Endothelial cell of umbilical vein (primary cell): ENCODE results near the gene MAG. TPM values are rescaled to one million over a fixed set of nuclear protein-coding genes. Genes with fewer than 3 reads are reported as not detected.

Source experiments
- BruUV-seq: library from RNA; stranded (reverse); fragments of 400-500 nt; replicated peaks from 2 replicates; lab custom pipeline; 2021; lab: Mats Ljungman, UMichigan
- CTCF ChIA-PET: fragments of 300-600, 350-600 bp; sonication (Branson Sonifier 250); formaldehyde crosslinking; loops from one replicate; lab custom pipeline; 2021; ENCODE audit warnings: antibody characterized with exemption, inconsistent platforms; lab: Charles Lee
- POLR2A ChIA-PET: fragments of 300-600, 350-600 bp; sonication (Branson Sonifier 250); formaldehyde crosslinking; loops from one replicate; lab custom pipeline; 2021; ENCODE audit warnings: antibody characterized with exemption, inconsistent platforms; lab: Charles Lee
- DNase-seq: peaks from one replicate; pipeline ENCODE4 v3.0.0-alpha.2; 2011; ENCODE audit warnings: low read depth, low spot score
- FAIRE-seq: peaks from 2 replicates; lab custom pipeline; 2011; peaks lifted over from hg19 to GRCh38; lab: Jason Lieb, UNC
- H2AFZ ChIP-seq: 2 replicates; pipeline ENCODE4 v1.6.0; 2012; ENCODE audit warnings: low read depth, low read length, control low read depth, inconsistent platforms
- H3K27ac ChIP-seq: 2 replicates; pipeline ENCODE4 v1.5.1; 2011; ENCODE audit warnings: low read depth, mild to moderate bottlenecking, control low read depth, low read length, moderate library complexity; ENCODE audit not compliant: insufficient read depth
- H3K27me3 ChIP-seq, 2 experiments: 2 replicates each; pipeline versions ENCODE4 v1.6.0 to v1.6.1; 2011; ENCODE audit warnings: low read length in 2 of 2, mixed read lengths in 1 of 2; ENCODE audit not compliant: control insufficient read depth in 2 of 2, insufficient read depth in 2 of 2
- H3K36me3 ChIP-seq, 2 experiments: 2 replicates in 1 of 2; 3 replicates in 1 of 2; pipeline ENCODE4 v1.5.1; 2011; ENCODE audit warnings: low read length in 2 of 2, mild to moderate bottlenecking in 1 of 2, moderate library complexity in 1 of 2; ENCODE audit not compliant: control insufficient read depth in 2 of 2, insufficient read depth in 2 of 2; ENCODE audit errors: extremely low read depth in 1 of 2
- H3K4me1 ChIP-seq: 3 replicates; pipeline ENCODE4 v1.5.1; 2011; ENCODE audit warnings: mild to moderate bottlenecking, low read length; ENCODE audit not compliant: control insufficient read depth, insufficient read depth; ENCODE audit errors: extremely low read depth
- H3K4me2 ChIP-seq: 2 replicates; pipeline ENCODE4 v1.6.1; 2011; ENCODE audit warnings: low read length, control low read depth, mixed read lengths; ENCODE audit not compliant: insufficient read depth
- H3K4me3 ChIP-seq, 3 experiments: fragments of 200-600 bp in 1 of 3; sonication (generic), shearing (Covaris generic) in 1 of 3; replicated peaks in 1 of 3; 2 replicates each; pipeline ENCODE4 v1.5.1; 2011 to 2016; ENCODE audit warnings: control low read depth in 3 of 3, low read length in 3 of 3, mild to moderate bottlenecking in 2 of 3, inconsistent platforms in 1 of 3, low read depth in 1 of 3, moderate library complexity in 1 of 3; ENCODE audit not compliant: insufficient read depth in 1 of 3
- H3K79me2 ChIP-seq: 2 replicates; pipeline ENCODE4 v1.6.0; 2012; ENCODE audit warnings: low read length, inconsistent platforms; ENCODE audit not compliant: control insufficient read depth, insufficient read depth
- H3K9ac ChIP-seq: replicated peaks from 2 replicates; pipeline ENCODE3; 2011; ENCODE audit warnings: low read length, control low read depth; ENCODE audit not compliant: insufficient read depth; ENCODE audit errors: extremely low read depth
- H3K9me1 ChIP-seq: replicated peaks from 3 replicates; pipeline ENCODE4 v1.6.0; 2011; ENCODE audit warnings: mild to moderate bottlenecking, low read length; ENCODE audit not compliant: control insufficient read depth, insufficient read depth; ENCODE audit errors: extremely low read depth
- H3K9me3 ChIP-seq: replicated peaks from 2 replicates; pipeline ENCODE4 v1.5.1; 2012; ENCODE audit warnings: low read length, inconsistent platforms; ENCODE audit not compliant: control insufficient read depth, insufficient read depth
- H4K20me1 ChIP-seq: replicated peaks from 2 replicates; pipeline ENCODE3; 2011; ENCODE audit warnings: mild to moderate bottlenecking, low read length; ENCODE audit not compliant: control insufficient read depth, insufficient read depth; ENCODE audit errors: extremely low read depth
- CTCF ChIP-seq, 2 donors: IDR thresholded peaks; 1 replicate in 1 of 2; 2 replicates in 1 of 2; pipeline ENCODE4 v1.5.1; 2011; ENCODE audit warnings: low read length in 2 of 2, mild to moderate bottlenecking in 2 of 2, moderate library complexity in 2 of 2, control low read depth in 1 of 2, inconsistent platforms in 1 of 2, low read depth in 1 of 2; ENCODE audit not compliant: insufficient read depth in 1 of 2; ENCODE audit errors: extremely low read depth in 1 of 2
- EZH2 ChIP-seq: IDR thresholded peaks from 2 replicates; pipeline ENCODE4 v1.6.1; 2012; ENCODE audit warnings: borderline replicate concordance, low read depth, mild to moderate bottlenecking, moderate library complexity, low read length, inconsistent platforms; ENCODE audit not compliant: severe bottlenecking
- FOS ChIP-seq: IDR thresholded peaks from 2 replicates; pipeline ENCODE4 v1.6.1; 2011; ENCODE audit warnings: mild to moderate bottlenecking, low read length, moderate library complexity, borderline replicate concordance; ENCODE audit not compliant: insufficient read depth
- GATA2 ChIP-seq: IDR thresholded peaks from 2 replicates; pipeline ENCODE4 v1.7.0; 2011; ENCODE audit warnings: low read depth, mild to moderate bottlenecking, moderate library complexity, mixed read lengths, low read length; ENCODE audit not compliant: insufficient read length, insufficient read depth
- JUN ChIP-seq: IDR thresholded peaks from 2 replicates; pipeline ENCODE4 v1.6.1; 2011; ENCODE audit warnings: borderline replicate concordance, low read depth; ENCODE audit not compliant: insufficient read length, insufficient read depth
- MAX ChIP-seq: IDR thresholded peaks from 2 replicates; pipeline ENCODE4 v1.6.1; 2011; ENCODE audit not compliant: insufficient read depth, insufficient read length
- MYC ChIP-seq: IDR thresholded peaks from one replicate; pipeline ENCODE4 v1.6.1; 2011; ENCODE audit warnings: mild to moderate bottlenecking, low read depth, low read length
- POLR2A ChIP-seq: IDR thresholded peaks from 2 replicates; pipeline ENCODE4 v1.6.1; 2012; ENCODE audit warnings: low read depth, mild to moderate bottlenecking, control low read depth, low read length
- POLR2AphosphoS5 ChIP-seq: IDR thresholded peaks from 2 replicates; pipeline ENCODE4 v1.6.1; 2012; ENCODE audit warnings: low read depth, mild to moderate bottlenecking, control low read depth, low read length, moderate library complexity; ENCODE audit not compliant: insufficient read depth
- dilution Hi-C: fragments of 300-500 bp; cut with MboI; formaldehyde crosslinking; loops from one replicate; pipeline ENCODE4 v1.15.0; 2019; ENCODE audit warnings: low sequenced_read_pairs; ENCODE audit not compliant: extremely low pct_ligation_motif_present
- intact Hi-C: fragments of 100-400 bp; cut with micrococcal nuclease; formaldehyde crosslinking; loops from one replicate; pipeline ENCODE4 v1.10.0; 2022
- polyA plus RNA-seq, 4 experiments: library from polyadenylated mRNA; depleted of rRNA in 3 of 4; stranded (reverse) in 3 of 4; unstranded in 1 of 4; fragments of >200 nt; gene quantifications; 2 replicates each; pipeline versions ENCODE4 v1.2.1 to v1.2.3, GENCODE V29; 2011 to 2012; ENCODE audit warnings: missing spikeins in 1 of 4
- total RNA-seq: library from RNA; stranded (reverse); gene quantifications from 2 replicates; pipeline ENCODE4 v1.2.3, GENCODE V29; 2021

Gene MAG
- total and polyA plus RNA-seq, 2 donors (not counting 3 experiments of a cell fraction or from before 2014, with no cell fraction given), result not detected

- dilution Hi-C loops (no loop called here), intact Hi-C loops (no loop called here)
- CTCF ChIA-PET, result no interaction called here
- Histone ChIP-seq H3K36me3 (no peaks in the 10 kb centered on the region), H3K79me2 (no peaks in the 10 kb centered on the region), H3K9me3 (no peaks in the 10 kb centered on the region), H3K4me2 (no peak overlapping the region), H4K20me1 (no peaks in the 10 kb centered on the region), H3K4me1 (no peaks in the 10 kb centered on the region), H3K4me3 (no peak overlapping the region), H3K27me3 (peaks cover 3 to 5% of the 10 kb centered on the region in 2 experiments), H3K27ac (no peak overlapping the region), H2AFZ (no peak overlapping the region), H3K9ac (no peak overlapping the region), H3K9me1 (no peaks in the 10 kb centered on the region)
- POLR2A ChIA-PET, result no interaction called here
- FAIRE-seq (no peak), DNase-seq (no peak)
- no TSS peak for BruUV-seq
- no peak for TF ChIP-seq MAX
- no peak for TF ChIP-seq CTCF (IDR thresholded peaks at IDR 0.05; ENCODE audit: extremely low read depth in 1 of 2, insufficient read depth in 1 of 2, low read depth in 1 of 2, low read length in 2 of 2)
- TF ChIP-seq MYC, result no peak
- no peak for TF ChIP-seq POLR2AphosphoS5
- TF ChIP-seq JUN, result no peak
- TF ChIP-seq GATA2, result no peak
- TF ChIP-seq POLR2A, result no peak
- no peak for TF ChIP-seq EZH2
- no peak for TF ChIP-seq FOS
These were observed 37.4 kb downstream of the MAG start for GRCh38 chr19:35329323-35329722.
